ENCODE measurements around the gene NRXN3. TPM values are rescaled to one million over a fixed set of nuclear protein-coding genes. Genes with fewer than 3 reads are reported as not detected.

Gene NRXN3
- total RNA-seq, 4 donors from 2014 or later, result 4.1 to 11.9 (median 5.8) TPM

GRCh38 chr14:78576437-78577166 lies 406.4 kb downstream of the NRXN3 start:
- Histone ChIP-seq H3K4me1 (no peaks in the 10 kb centered on the region), H3K4me3 (no peak overlapping the region), H3K27ac (no peak overlapping the region), H3K9me3 (peaks cover 11 to 13% of the 10 kb centered on the region in 2 donors), H3K27me3 (no peaks in the 10 kb centered on the region), H3K36me3 (no peaks in the 10 kb centered on the region)
- no peak for DNase-seq
- 73 to 81% methylated on average over 3 to 5 of the region's 5 CpGs for WGBS, 2 donors (ENCODE audit: low coverage in 1 of 2)
- intact Hi-C loops (cut with DNase I; ENCODE audit: low total_unique reads) (no loop called here), in situ Hi-C loops (cut with MboI; ENCODE audit: low pct_ligation_motif_present in 1 of 4, low pct_unique_long_range_greater_than_20kb in 1 of 4, low sequenced_read_pairs in 3 of 4) (loop anchor here in 2 of 4 donors (25.0 kb wide), 1 partner anchor 714 kb away; no protein-coding TSS in a partner anchor)
- TF ChIP-seq CTCF (IDR thresholded peaks at IDR 0.05), result no peak
- no peak for TF ChIP-seq POLR2A (IDR thresholded peaks at IDR 0.05)
- TF ChIP-seq EP300 (IDR thresholded peaks at IDR 0.05; ENCODE audit: low read depth), result no peak
- no peak for TF ChIP-seq POLR2AphosphoS5 (IDR thresholded peaks at IDR 0.05)

DNA sequence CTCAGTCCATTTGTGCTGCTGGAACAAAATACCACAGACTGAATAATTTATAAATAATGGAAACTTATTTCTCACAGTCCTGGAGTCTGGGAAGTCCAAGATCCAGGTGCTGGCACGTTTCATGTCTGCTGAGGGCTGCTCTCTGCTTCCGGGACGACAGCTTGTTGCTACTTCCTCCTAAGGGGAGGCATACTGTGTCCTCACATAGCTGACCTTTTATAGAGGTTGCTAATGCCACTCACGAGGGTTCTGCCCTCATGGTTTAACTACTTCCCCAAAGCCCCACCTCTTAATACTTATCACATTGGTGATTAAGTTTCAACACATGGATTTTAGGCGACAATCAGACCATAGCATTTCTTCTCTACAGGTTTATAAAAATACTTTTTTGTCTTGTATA lies 411.1 kb downstream of the NRXN3 start:
- no peak overlapping the region for H3K4me3 ChIP-seq
- no peaks in the 10 kb centered on the region for H3K9me3 ChIP-seq
- H3K27ac ChIP-seq, result no peak overlapping the region
- intact Hi-C loops (cut with DNase I; ENCODE audit: low total_unique reads) (no loop called here), in situ Hi-C loops (cut with MboI; ENCODE audit: low pct_ligation_motif_present in 1 of 4, low pct_unique_long_range_greater_than_20kb in 1 of 4, low sequenced_read_pairs in 3 of 4) (loop anchor here in 2 of 4 donors (25.0 kb wide), 1 partner anchor 719 kb away; no protein-coding TSS in a partner anchor)
- DNase-seq, result no peak
- H3K4me1 ChIP-seq, result no peaks in the 10 kb centered on the region
- H3K36me3 ChIP-seq, result no peaks in the 10 kb centered on the region
- TF ChIP-seq POLR2A (IDR thresholded peaks at IDR 0.05) (no peak), EP300 (IDR thresholded peaks at IDR 0.05; ENCODE audit: low read depth) (no peak), CTCF (IDR thresholded peaks at IDR 0.05) (no peak), POLR2AphosphoS5 (IDR thresholded peaks at IDR 0.05) (no peak)
- no peaks in the 10 kb centered on the region for H3K27me3 ChIP-seq
- 42 to 43% methylated on average over 4 to 5 of the region's 5 CpGs for WGBS, 2 donors (ENCODE audit: low coverage in 1 of 2)

DNA sequence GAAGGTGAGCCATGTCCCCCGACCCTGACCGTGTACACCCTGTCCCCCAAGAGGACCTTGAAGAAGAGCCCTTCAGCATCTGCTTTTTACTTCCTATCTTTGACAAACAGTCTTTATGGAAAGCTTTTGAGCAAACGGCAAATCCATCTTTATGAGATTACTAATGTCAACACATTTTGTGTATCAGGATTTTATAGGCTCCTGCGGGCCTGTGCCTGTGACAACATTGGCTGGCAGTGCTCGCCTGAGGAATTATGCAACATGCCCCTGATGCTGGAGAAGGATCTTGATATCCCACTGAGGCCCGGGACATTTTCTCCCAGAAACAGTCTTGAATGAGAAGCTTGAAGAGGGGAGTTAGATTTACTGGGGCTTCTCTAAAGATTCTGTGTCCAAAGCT lies 416.5 kb downstream of the NRXN3 start:
- H3K27me3 ChIP-seq, result no peaks in the 10 kb centered on the region
- H3K9me3 ChIP-seq, result no peaks in the 10 kb centered on the region
- DNase-seq, result no peak
- no peaks in the 10 kb centered on the region for H3K36me3 ChIP-seq
- H3K4me3 ChIP-seq, result no peak overlapping the region
- intact Hi-C loops (cut with DNase I; ENCODE audit: low total_unique reads), result no loop called here
- in situ Hi-C loops (cut with MboI; ENCODE audit: low pct_ligation_motif_present in 1 of 4, low pct_unique_long_range_greater_than_20kb in 1 of 4, low sequenced_read_pairs in 3 of 4), result loop anchor here in 2 of 4 donors (25.0 kb wide), 1 partner anchor 724 kb away; no protein-coding TSS in a partner anchor
- H3K4me1 ChIP-seq, result no peaks in the 10 kb centered on the region
- no peak overlapping the region for H3K27ac ChIP-seq
- 33 to 53% methylated on average over 3 to 6 of the region's 6 CpGs for WGBS, 2 donors (ENCODE audit: low coverage in 1 of 2)
- no peak for TF ChIP-seq POLR2A (IDR thresholded peaks at IDR 0.05)
- TF ChIP-seq EP300 (IDR thresholded peaks at IDR 0.05; ENCODE audit: low read depth), result no peak
- TF ChIP-seq CTCF (IDR thresholded peaks at IDR 0.05), result no peak
- TF ChIP-seq POLR2AphosphoS5 (IDR thresholded peaks at IDR 0.05), result no peak

DNA sequence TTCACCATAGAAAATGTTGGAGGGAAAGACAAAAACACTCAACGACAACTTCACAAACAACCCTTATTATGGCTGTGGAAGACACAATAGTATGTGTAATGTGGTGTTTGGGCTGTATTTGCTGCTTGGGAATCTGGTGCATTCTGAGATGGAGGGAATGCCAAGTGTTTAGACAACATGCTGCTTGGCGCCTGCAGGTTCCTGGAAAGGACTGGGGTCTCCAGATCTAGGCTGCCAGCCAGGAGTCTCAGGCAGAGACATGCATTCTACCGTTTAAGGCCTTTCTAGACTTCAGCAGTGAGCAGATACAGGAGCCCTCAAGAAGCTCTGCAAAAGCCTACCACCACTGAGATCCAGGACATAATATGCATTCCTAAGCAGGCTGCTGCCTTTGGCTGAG lies 418.7 kb downstream of the NRXN3 start:
- no peaks in the 10 kb centered on the region for H3K4me1 ChIP-seq
- no peaks in the 10 kb centered on the region for H3K36me3 ChIP-seq
- DNase-seq, result no peak
- TF ChIP-seq EP300 (IDR thresholded peaks at IDR 0.05; ENCODE audit: low read depth) (no peak), POLR2AphosphoS5 (IDR thresholded peaks at IDR 0.05) (no peak), CTCF (IDR thresholded peaks at IDR 0.05) (no peak), POLR2A (IDR thresholded peaks at IDR 0.05) (no peak)
- in situ Hi-C loops (cut with MboI; ENCODE audit: low pct_ligation_motif_present in 1 of 4, low pct_unique_long_range_greater_than_20kb in 1 of 4, low sequenced_read_pairs in 3 of 4) (loop anchor here in 2 of 4 donors (25.0 kb wide), 1 partner anchor 727 kb away; no protein-coding TSS in a partner anchor), intact Hi-C loops (cut with DNase I; ENCODE audit: low total_unique reads) (no loop called here)
- H3K27me3 ChIP-seq, result no peaks in the 10 kb centered on the region
- WGBS, 2 donors (ENCODE audit: low coverage in 1 of 2), result 80 to 100% methylated on average over 1 to 3 of the region's 3 CpGs
- no peaks in the 10 kb centered on the region for H3K9me3 ChIP-seq
- H3K27ac ChIP-seq, result no peak overlapping the region
- no peak overlapping the region for H3K4me3 ChIP-seq
